ENCODE results near the gene LMF1.
A peak's percentile ranks its signal among the peaks of the same experiment; 100 is the strongest.

LMF1 gene

GRCh38 chr16:970766-971581 is at the start of gene LMF1:
TSS of gene LMF1 (minus strand) at chr16:970984. CDS start at chr16:970980, 4 bp downstream.
- ATAC-seq = peak; percentile 82 to 86

- ATAC-seq = no peak
Measured at GRCh38 chr16:1020091-1020399, 49.3 kb upstream of the LMF1 start.

- ATAC-seq = no peak
Measured at GRCh38 chr16:1019231-1020090, 48.7 kb upstream of the LMF1 start.

GRCh38 chr16:1018447-1019198 is 47.8 kb upstream of the LMF1 start:
- no peak for ATAC-seq

GRCh38 chr16:1014771-1015495 is 44.1 kb upstream of the LMF1 start:
- ATAC-seq = no peak

GRCh38 chr16:1014221-1014620 is 43.4 kb upstream of the LMF1 start:
- ATAC-seq = no peak

GRCh38 chr16:1013593-1013900 is 42.8 kb upstream of the LMF1 start:
- ATAC-seq = no peak

- ATAC-seq = no peak
Measured at GRCh38 chr16:1012722-1013592, 42.2 kb upstream of the LMF1 start.

GRCh38 chr16:1012135-1012534 is 41.4 kb upstream of the LMF1 start:
- no peak for ATAC-seq

- no peak for ATAC-seq
Measured at GRCh38 chr16:1011316-1012082, 40.7 kb upstream of the LMF1 start.

GRCh38 chr16:1010815-1011214 is 40.0 kb upstream of the LMF1 start:
- ATAC-seq = no peak

- ATAC-seq = no peak
Measured at GRCh38 chr16:1010251-1010650, 39.5 kb upstream of the LMF1 start.

GRCh38 chr16:1009358-1010150 is 38.8 kb upstream of the LMF1 start:
- no peak for ATAC-seq

GRCh38 chr16:1008085-1008484 is 37.3 kb upstream of the LMF1 start:
- ATAC-seq = no peak

GRCh38 chr16:1007284-1007850 is 36.6 kb upstream of the LMF1 start:
- ATAC-seq = no peak

GRCh38 chr16:1006781-1007180 is 36.0 kb upstream of the LMF1 start:
- no peak for ATAC-seq

GRCh38 chr16:1005286-1005685 is 34.5 kb upstream of the LMF1 start:
- no peak for ATAC-seq

- peak; percentile 70 to 78 for ATAC-seq
Measured at GRCh38 chr16:1003391-1004347, 32.9 kb upstream of the LMF1 start.

Data from activated CD4-positive, CD25-positive, alpha-beta regulatory T cell treated with anti-CD3 and anti-CD28 coated beads, Interleukin-2, amount 50 U/mL, for 24 hours (primary cell).